H1 (cell line): ENCODE data around the gene ENDOD1. TPM values are rescaled to one million over a fixed set of nuclear protein-coding genes. Genes with fewer than 3 reads are reported as not detected.

Experiments
- BACH1 ChIP-seq: IDR thresholded peaks from 2 replicates; pipeline ENCODE4 v1.6.1; 2012; ENCODE audit warnings: low read length, improper control_type of control experiment
- EGR1 ChIP-seq: IDR thresholded peaks from 2 replicates; pipeline ENCODE4 v1.6.1; 2011; ENCODE audit warnings: low read depth, low read length, borderline replicate concordance
- RAD21 ChIP-seq, 2 experiments: IDR thresholded peaks in 1 of 2; conservative IDR thresholded peaks in 1 of 2; 2 replicates each; pipeline ENCODE4 v1.6.1; 2011; ENCODE audit warnings: low read depth in 2 of 2, low read length in 2 of 2, improper control_type of control experiment in 1 of 2, inconsistent platforms in 1 of 2, mild to moderate bottlenecking in 1 of 2, moderate library complexity in 1 of 2
- RNF2 ChIP-seq: fragments of 200-900, 300-1000 bp; sonication (generic); IDR thresholded peaks from 2 replicates; pipeline ENCODE4 v1.7.1; 2016; ENCODE audit warnings: borderline replicate concordance, low read depth, mild to moderate bottlenecking, antibody characterized with exemption, low read length; ENCODE audit not compliant: poor library complexity, severe bottlenecking; ENCODE audit errors: missing control alignments
- RXRA ChIP-seq: IDR thresholded peaks from 2 replicates; pipeline ENCODE4 v1.6.1; 2011; ENCODE audit warnings: low read depth, mild to moderate bottlenecking, low read length, moderate library complexity; ENCODE audit not compliant: insufficient read depth
- TEAD4 ChIP-seq: IDR thresholded peaks from 2 replicates; pipeline ENCODE4 v1.6.1; 2012; ENCODE audit warnings: low read depth, low read length, inconsistent platforms, mixed read lengths
- polyA plus RNA-seq, 7 experiments: library from polyadenylated mRNA; depleted of rRNA in 3 of 7; stranded (reverse) in 5 of 7; unstranded in 2 of 7; fragments of >200 nt in 5 of 7; fragments of 200-250 nt in 2 of 7; gene quantifications; 1 replicate in 5 of 7; 2 replicates in 1 of 7; 4 replicates in 1 of 7; pipeline versions ENCODE4 v1.2.1 to v1.2.3, GENCODE V29; 2011 to 2013; ENCODE audit warnings: missing spikeins in 2 of 7, mixed read lengths in 2 of 7
- total RNA-seq: library from RNA; stranded (reverse); fragmentation: NEBNext Ultra II Directional; extraction: Animal tissue kit (Norgen Biotek cat#: 25700); gene quantifications from 2 replicates; pipeline ENCODE4 v1.2.1, GENCODE V29; 2021
- TF ChIP-seq, protein P1 (sequence below): IDR thresholded peaks from 2 replicates; pipeline ENCODE4 v1.6.1; 2012; ENCODE audit warnings: low read length, inconsistent platforms

Gene ENDOD1
- total and polyA plus RNA-seq, 2 of the 8 experiments (the other 6 are each of a cell fraction or from before 2014, with no cell fraction given) = 1.2 to 2.5 TPM

DNA sequence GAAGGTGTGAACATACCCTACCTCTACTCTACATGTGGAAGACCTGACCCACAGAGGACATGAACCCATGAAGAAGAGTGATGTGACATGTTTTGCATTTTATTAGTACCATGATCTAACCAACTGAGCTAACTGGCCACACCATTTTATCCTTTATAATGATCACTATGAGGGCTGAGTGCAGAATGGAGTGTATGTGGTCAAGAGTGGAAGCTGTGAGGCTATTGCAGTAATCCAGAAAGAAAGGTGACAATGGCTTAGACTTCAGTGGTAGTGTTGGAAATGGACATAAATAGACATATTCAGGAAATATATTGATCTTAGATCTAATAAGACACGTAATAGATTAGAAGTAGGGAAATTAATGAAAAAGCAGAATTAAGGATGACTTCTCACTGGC is 19.2 kb upstream of the ENDOD1 start (continued):
- TF ChIP-seq, protein P1, sequence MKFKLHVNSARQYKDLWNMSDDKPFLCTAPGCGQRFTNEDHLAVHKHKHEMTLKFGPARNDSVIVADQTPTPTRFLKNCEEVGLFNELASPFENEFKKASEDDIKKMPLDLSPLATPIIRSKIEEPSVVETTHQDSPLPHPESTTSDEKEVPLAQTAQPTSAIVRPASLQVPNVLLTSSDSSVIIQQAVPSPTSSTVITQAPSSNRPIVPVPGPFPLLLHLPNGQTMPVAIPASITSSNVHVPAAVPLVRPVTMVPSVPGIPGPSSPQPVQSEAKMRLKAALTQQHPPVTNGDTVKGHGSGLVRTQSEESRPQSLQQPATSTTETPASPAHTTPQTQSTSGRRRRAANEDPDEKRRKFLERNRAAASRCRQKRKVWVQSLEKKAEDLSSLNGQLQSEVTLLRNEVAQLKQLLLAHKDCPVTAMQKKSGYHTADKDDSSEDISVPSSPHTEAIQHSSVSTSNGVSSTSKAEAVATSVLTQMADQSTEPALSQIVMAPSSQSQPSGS = no peak
- TF ChIP-seq BACH1 = no peak
- no peak for TF ChIP-seq RAD21 (IDR thresholded peaks at IDR 0.05 in 1 of 2, conservative IDR thresholded peaks at IDR 0.05 in 1 of 2; ENCODE audit: low read depth in 2 of 2, low read length in 2 of 2)
- TF ChIP-seq TEAD4 = no peak
- no peak for TF ChIP-seq EGR1
- TF ChIP-seq RNF2 = no peak
- no peak for TF ChIP-seq RXRA
